Measurements from ENCODE around the gene PCDHGA6.
"Not testable (repeated sequence)": the region's sequence is repeated elsewhere in the genome, so short reads cannot be mapped to it uniquely, and the experiment has no call there.

Gene PCDHGA6

GRCh38 chr5:141373673-141374317 lies at the start of gene PCDHGA6:
PCDHGA6 (plus strand) TSS chr5:141373891; CDS start chr5:141374084, 193 bp downstream.
- Mint-ChIP-seq H3K36me3 (peaks cover 10% of the 10 kb centered on the region), H3K27ac (no peak within 1 kb of the TSS), H3K4me1 (ENCODE audit: low read depth) (peaks cover 9% of the 10 kb centered on the region), H3K9me3 (ENCODE audit: low read depth) (peaks cover 3% of the 10 kb centered on the region), H3K27me3 (peaks cover 53% of the 10 kb centered on the region), H3K4me3 (peak within 1 kb of the TSS; percentile 61)

- Mint-ChIP-seq H3K27ac (peak overlapping the region; percentile 82), H3K36me3 (peaks cover 21% of the 10 kb centered on the region), H3K9me3 (ENCODE audit: low read depth) (peaks cover 11% of the 10 kb centered on the region), H3K27me3 (peaks cover 26% of the 10 kb centered on the region), H3K4me3 (peak overlapping the region; percentile 92), H3K4me1 (ENCODE audit: low read depth) (peaks cover 9% of the 10 kb centered on the region)
Measured at GRCh38 chr5:141326088-141326854, 47.4 kb upstream of the PCDHGA6 start.

- H3K27ac Mint-ChIP-seq: no peak overlapping the region
- peaks cover 9% of the 10 kb centered on the region for H3K9me3 Mint-ChIP-seq (ENCODE audit: low read depth)
- H3K4me3 Mint-ChIP-seq: no peak overlapping the region
- peaks cover 39% of the 10 kb centered on the region for H3K27me3 Mint-ChIP-seq
- H3K36me3 Mint-ChIP-seq: peaks cover 20% of the 10 kb centered on the region
- H3K4me1 Mint-ChIP-seq (ENCODE audit: low read depth): peaks cover 9% of the 10 kb centered on the region
Measured at GRCh38 chr5:141328231-141328630, 45.5 kb upstream of the PCDHGA6 start.

GRCh38 chr5:141330299-141331080 lies 43.2 kb upstream of the PCDHGA6 start, which contains the start of gene PCDHGA1:
PCDHGA1 (plus strand) TSS chr5:141330514.
- Mint-ChIP-seq H3K4me3 (peak within 1 kb of the TSS; percentile 32), H3K27me3 (peaks cover 58% of the 10 kb centered on the region), H3K36me3 (peaks cover 36% of the 10 kb centered on the region), H3K27ac (no peak within 1 kb of the TSS), H3K4me1 (ENCODE audit: low read depth) (peaks cover 9% of the 10 kb centered on the region), H3K9me3 (ENCODE audit: low read depth) (peaks cover 20% of the 10 kb centered on the region)

GRCh38 chr5:141332571-141332970 lies 41.1 kb upstream of the PCDHGA6 start:
- peaks cover 33% of the 10 kb centered on the region for H3K9me3 Mint-ChIP-seq (ENCODE audit: low read depth)
- peaks cover 41% of the 10 kb centered on the region for H3K36me3 Mint-ChIP-seq
- not testable (repeated sequence) for H3K4me1 Mint-ChIP-seq (ENCODE audit: low read depth); H3K4me3 Mint-ChIP-seq; H3K27ac Mint-ChIP-seq
- H3K27me3 Mint-ChIP-seq: peaks cover 64% of the 10 kb centered on the region

- peaks cover 70% of the 10 kb centered on the region for H3K27me3 Mint-ChIP-seq
- H3K4me3 Mint-ChIP-seq: no peak within 1 kb of the TSS
- peaks cover 56% of the 10 kb centered on the region for H3K9me3 Mint-ChIP-seq (ENCODE audit: low read depth)
- H3K4me1 Mint-ChIP-seq (ENCODE audit: low read depth): no peaks in the 10 kb centered on the region
- H3K36me3 Mint-ChIP-seq: peaks cover 47% of the 10 kb centered on the region
- H3K27ac Mint-ChIP-seq: no peak within 1 kb of the TSS
Measured at GRCh38 chr5:141338538-141339306, 35.0 kb upstream of the PCDHGA6 start, which contains the start of gene PCDHGA2. PCDHGA2 (plus strand) TSS chr5:141338760.

- Mint-ChIP-seq H3K9me3 (ENCODE audit: low read depth) (peaks cover 45% of the 10 kb centered on the region), H3K36me3 (peaks cover 42% of the 10 kb centered on the region), H3K27me3 (peaks cover 66% of the 10 kb centered on the region)
- H3K4me1 Mint-ChIP-seq (ENCODE audit: low read depth); H3K27ac Mint-ChIP-seq; H3K4me3 Mint-ChIP-seq: not testable (repeated sequence)
Measured at GRCh38 chr5:141340781-141341354, 32.8 kb upstream of the PCDHGA6 start.

- Mint-ChIP-seq H3K27me3 (peaks cover 64% of the 10 kb centered on the region), H3K9me3 (ENCODE audit: low read depth) (peaks cover 34% of the 10 kb centered on the region), H3K27ac (no peak overlapping the region), H3K36me3 (peaks cover 35% of the 10 kb centered on the region), H3K4me3 (no peak overlapping the region), H3K4me1 (ENCODE audit: low read depth) (no peaks in the 10 kb centered on the region)
Measured at GRCh38 chr5:141342773-141343172, 30.9 kb upstream of the PCDHGA6 start.

GRCh38 chr5:141343242-141343952 lies 30.3 kb upstream of the PCDHGA6 start, which contains the start of gene PCDHGA3:
PCDHGA3 (plus strand) TSS chr5:141343829; CDS start chr5:141344034, 205 bp downstream.
- H3K4me1 Mint-ChIP-seq (ENCODE audit: low read depth): no peaks in the 10 kb centered on the region
- peaks cover 29% of the 10 kb centered on the region for H3K36me3 Mint-ChIP-seq
- no peak within 1 kb of the TSS for H3K27ac Mint-ChIP-seq
- peaks cover 27% of the 10 kb centered on the region for H3K9me3 Mint-ChIP-seq (ENCODE audit: low read depth)
- H3K27me3 Mint-ChIP-seq: peaks cover 61% of the 10 kb centered on the region
- peak within 1 kb of the TSS; percentile 51 for H3K4me3 Mint-ChIP-seq

- H3K27ac Mint-ChIP-seq: no peak overlapping the region
- peaks cover 28% of the 10 kb centered on the region for H3K36me3 Mint-ChIP-seq
- H3K4me1 Mint-ChIP-seq (ENCODE audit: low read depth): no peaks in the 10 kb centered on the region
- peaks cover 24% of the 10 kb centered on the region for H3K9me3 Mint-ChIP-seq (ENCODE audit: low read depth)
- H3K27me3 Mint-ChIP-seq: peaks cover 62% of the 10 kb centered on the region
- peak overlapping the region; percentile 51 for H3K4me3 Mint-ChIP-seq
Measured at GRCh38 chr5:141343953-141344463, 29.7 kb upstream of the PCDHGA6 start.

- Mint-ChIP-seq H3K4me3 (no peak overlapping the region), H3K9me3 (ENCODE audit: low read depth) (peaks cover 20% of the 10 kb centered on the region), H3K36me3 (peaks cover 27% of the 10 kb centered on the region), H3K27ac (no peak overlapping the region), H3K27me3 (peaks cover 61% of the 10 kb centered on the region), H3K4me1 (ENCODE audit: low read depth) (no peaks in the 10 kb centered on the region)
Measured at GRCh38 chr5:141345327-141345726, 28.4 kb upstream of the PCDHGA6 start.

GRCh38 chr5:141346017-141346416 lies 27.7 kb upstream of the PCDHGA6 start:
- H3K27ac Mint-ChIP-seq; H3K4me3 Mint-ChIP-seq; H3K4me1 Mint-ChIP-seq (ENCODE audit: low read depth): not testable (repeated sequence)
- peaks cover 66% of the 10 kb centered on the region for H3K27me3 Mint-ChIP-seq
- H3K9me3 Mint-ChIP-seq (ENCODE audit: low read depth): peaks cover 19% of the 10 kb centered on the region
- peaks cover 26% of the 10 kb centered on the region for H3K36me3 Mint-ChIP-seq

GRCh38 chr5:141349917-141350619 lies 23.6 kb upstream of the PCDHGA6 start, which contains the start of gene PCDHGB1:
PCDHGB1 (plus strand) TSS chr5:141350099; CDS start chr5:141350261, 162 bp downstream.
- H3K4me3 Mint-ChIP-seq: peak within 1 kb of the TSS; percentile 35
- H3K36me3 Mint-ChIP-seq: peaks cover 12% of the 10 kb centered on the region
- H3K27ac Mint-ChIP-seq: no peak within 1 kb of the TSS
- H3K27me3 Mint-ChIP-seq: peaks cover 59% of the 10 kb centered on the region
- H3K9me3 Mint-ChIP-seq (ENCODE audit: low read depth): no peaks in the 10 kb centered on the region
- no peaks in the 10 kb centered on the region for H3K4me1 Mint-ChIP-seq (ENCODE audit: low read depth)
